ENCODE data around the gene FN1. TPM values are rescaled to one million over a fixed set of nuclear protein-coding genes. Genes with fewer than 3 reads are reported as not detected.

Gene FN1
- total RNA-seq, 1 experiment from 2014 or later = 11.1 TPM

- Histone ChIP-seq H3K27ac (ENCODE audit: low read depth, low read length) (no peak overlapping the region), H3K9me3 (ENCODE audit: control insufficient read depth in 1 of 2, insufficient read depth in 1 of 2, low read depth in 1 of 2, low read length in 2 of 2) (no peaks in the 10 kb centered on the region), H3K36me3 (ENCODE audit: control insufficient read depth in 1 of 2, insufficient read depth in 2 of 2, low read length in 2 of 2) (no peaks in the 10 kb centered on the region), H3K9me2 (ENCODE audit: insufficient read depth) (no peaks in the 10 kb centered on the region), H2AFZ (ENCODE audit: low read depth, low read length, poor library complexity, severe bottlenecking) (no peak overlapping the region), H3K9ac (ENCODE audit: low read length) (no peak overlapping the region), H3K27me3 (ENCODE audit: insufficient read depth, low read length) (no peaks in the 10 kb centered on the region), H4K20me1 (ENCODE audit: insufficient read depth) (no peaks in the 10 kb centered on the region), H3K4me2 (ENCODE audit: low read length) (no peak overlapping the region), H3K4me3 (replicated peaks in 1 of 2; ENCODE audit: low read depth in 1 of 2, low read length in 2 of 2) (no peak overlapping the region), H3K4me1 (ENCODE audit: control insufficient read depth in 1 of 2, insufficient read depth in 2 of 2, low read length in 2 of 2) (no peaks in the 10 kb centered on the region), H3K79me2 (ENCODE audit: insufficient read depth, low read length) (no peaks in the 10 kb centered on the region)
- no TSS peak for BruUV-seq (replicated peaks)
- ChIA-PET CTCF (no interaction called here), POLR2A (no interaction called here), RAD21 (ENCODE audit: low non-redundant PET in 1 of 2, low total read pairs in 2 of 2, uncharacterized antibody in 2 of 2, unreplicated experiment in 2 of 2) (no interaction called here)
- DNase-seq (ENCODE audit: low read depth, low spot score) = no peak
- TF ChIP-seq TCF7L2 (IDR thresholded peaks at IDR 0.05; ENCODE audit: borderline replicate concordance, extremely low read depth, insufficient read depth, insufficient read length) (no peak), ZBTB33 (IDR thresholded peaks at IDR 0.05; ENCODE audit: extremely low read depth, insufficient replicate concordance, low read length) (no peak), RAD21 (IDR thresholded peaks at IDR 0.05; ENCODE audit: low read depth) (no peak), YY1 (IDR thresholded peaks at IDR 0.05; ENCODE audit: extremely low read depth, insufficient replicate concordance, low read depth, low read length) (no peak), SP1 (IDR thresholded peaks at IDR 0.05; ENCODE audit: low read depth) (no peak), MAX (IDR thresholded peaks at IDR 0.05) (no peak), ZNF274 (IDR thresholded peaks at IDR 0.05; ENCODE audit: low read depth, low read length) (no peak), EZH2phosphoT487 (IDR thresholded peaks at IDR 0.05; ENCODE audit: borderline replicate concordance) (no peak)
- ATAC-seq = no peak
- intact Hi-C loops (cut with micrococcal nuclease) = no loop called here
These were observed 10.7 kb downstream of the FN1 start for GRCh38 chr2:215425021-215425782.
